Measurements from ENCODE around the gene GRIK3.

The GRIK3 gene

DNA sequence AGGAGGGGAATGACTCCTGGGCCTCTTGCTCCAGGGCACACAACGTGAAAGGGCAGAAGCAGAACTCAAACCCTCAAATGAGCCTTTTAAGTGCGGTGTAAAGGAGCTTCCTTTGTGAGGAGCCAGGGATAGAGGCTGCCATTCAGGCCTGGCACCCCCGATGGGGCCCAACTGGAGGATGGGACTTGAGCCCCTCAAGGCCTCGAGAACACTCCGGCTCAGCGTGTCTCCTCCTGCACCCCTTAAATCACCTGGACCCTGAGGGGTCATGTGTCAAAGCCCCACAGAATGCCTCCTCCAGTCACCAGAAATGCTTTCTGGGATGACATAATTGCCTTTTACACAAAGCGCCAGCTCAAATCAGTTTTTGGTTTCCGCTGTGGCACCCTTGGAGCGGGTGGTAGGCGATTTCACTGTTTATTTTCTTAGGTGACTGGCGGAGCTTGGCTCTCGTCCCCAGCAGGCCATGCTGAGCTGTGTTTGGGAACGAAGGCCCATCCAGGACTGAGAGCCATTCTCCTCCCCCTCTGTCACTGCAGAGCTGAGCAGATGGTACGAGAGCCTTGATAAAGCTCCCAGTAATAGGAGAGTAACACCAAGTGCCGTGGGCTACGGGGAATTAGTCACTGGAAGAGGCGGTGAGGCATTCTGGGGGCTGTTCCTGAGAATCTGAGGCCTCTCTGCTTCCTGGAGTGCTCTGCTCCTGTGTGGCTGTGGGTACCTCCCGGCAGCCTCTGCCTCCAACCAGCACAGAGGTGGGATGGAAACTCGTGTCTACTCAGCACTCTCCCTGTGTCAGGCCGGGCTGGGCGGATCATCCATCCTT lies 163.0 kb downstream of the GRIK3 start:
- no peak for DNase-seq

DNA sequence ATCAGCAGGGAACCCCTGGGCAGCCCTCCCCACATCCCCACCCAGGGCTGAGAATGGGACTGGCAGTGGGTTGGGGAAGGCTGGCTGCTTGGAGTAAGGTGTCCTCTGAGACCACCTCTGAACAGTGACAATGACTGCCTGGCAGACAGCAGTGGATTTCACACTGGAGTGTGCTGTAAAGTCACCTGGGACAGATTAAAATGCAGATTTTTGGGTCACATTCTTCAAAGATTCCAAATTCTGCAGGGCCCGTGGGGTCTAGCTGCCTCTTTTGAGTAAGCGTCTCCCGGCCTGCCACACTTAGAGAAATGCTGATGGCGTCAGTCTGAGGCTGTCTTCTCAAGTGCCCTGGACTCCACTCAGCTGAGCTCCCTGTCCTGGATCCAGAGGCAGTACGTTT lies 164.5 kb downstream of the GRIK3 start:
- no peak for DNase-seq

DNA sequence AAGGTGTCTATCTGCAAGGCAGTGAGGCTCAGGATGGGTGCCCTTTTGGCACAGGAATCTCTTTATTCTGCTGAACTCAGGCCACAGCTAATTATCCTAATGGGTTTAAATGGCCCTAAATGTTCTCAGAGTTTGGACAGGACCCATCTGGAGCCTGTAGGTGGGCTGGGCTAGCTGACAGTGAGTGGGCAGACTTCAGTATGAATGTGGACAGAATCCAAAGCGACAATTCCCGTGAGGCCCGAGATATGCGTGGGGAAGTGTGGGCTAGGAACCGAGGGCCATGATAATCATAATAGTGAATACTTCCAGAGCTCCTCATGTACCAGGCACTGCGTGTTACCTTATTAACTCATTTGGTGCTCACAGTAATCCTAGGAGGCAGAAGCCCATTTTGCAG lies 165.3 kb downstream of the GRIK3 start:
- no peak for DNase-seq

DNA sequence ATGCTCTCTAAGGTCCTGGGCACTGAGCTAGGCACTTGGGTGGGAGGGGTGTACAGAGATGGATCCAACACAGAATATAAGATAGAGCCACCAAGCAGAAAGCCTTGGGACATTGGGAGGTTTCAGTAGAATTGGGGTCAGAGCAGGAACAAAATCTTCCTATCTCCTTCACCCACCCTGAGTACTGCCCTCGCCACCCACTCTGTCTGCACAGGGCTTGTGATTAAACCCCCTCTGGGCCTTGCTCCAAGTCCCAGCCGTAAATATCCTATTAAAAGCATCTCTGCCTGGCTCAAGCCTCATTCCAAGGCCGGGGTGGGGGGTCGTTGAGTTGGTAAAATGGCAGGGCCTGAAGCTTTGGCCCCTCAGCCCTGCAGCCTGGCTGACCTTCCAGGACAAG lies 166.7 kb downstream of the GRIK3 start:
- no peak for DNase-seq

DNA sequence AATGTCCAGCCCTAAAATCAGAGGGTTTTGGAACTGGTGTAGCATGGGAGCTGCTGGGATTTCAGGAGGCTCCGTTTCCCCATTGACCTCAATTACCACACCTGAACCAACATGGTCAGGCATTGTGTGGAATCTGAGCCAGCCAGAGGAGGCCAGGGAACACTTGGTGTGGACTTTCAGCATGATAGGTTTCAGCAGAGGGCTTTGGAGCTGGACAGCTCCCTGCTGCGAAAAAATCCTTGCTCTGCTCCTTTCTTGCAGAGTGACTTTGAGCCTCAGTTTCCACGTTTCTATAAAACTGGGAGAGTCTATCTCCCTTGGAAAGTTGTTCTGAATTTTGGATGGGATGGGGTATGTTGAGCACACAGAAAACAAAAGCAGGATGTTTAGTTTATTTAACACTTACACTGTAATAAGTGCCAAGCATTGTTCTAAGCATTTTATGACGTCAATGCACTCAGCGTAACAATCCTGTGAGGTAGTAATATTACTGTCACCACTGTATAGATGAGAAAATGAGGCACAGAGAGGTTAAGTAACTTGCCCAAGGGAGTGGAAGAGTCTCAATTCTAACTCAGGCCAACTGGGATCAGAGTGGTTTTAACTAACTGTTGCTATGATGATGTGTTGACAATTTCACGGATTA lies 168.0 kb downstream of the GRIK3 start:
- no peak for DNase-seq

DNA sequence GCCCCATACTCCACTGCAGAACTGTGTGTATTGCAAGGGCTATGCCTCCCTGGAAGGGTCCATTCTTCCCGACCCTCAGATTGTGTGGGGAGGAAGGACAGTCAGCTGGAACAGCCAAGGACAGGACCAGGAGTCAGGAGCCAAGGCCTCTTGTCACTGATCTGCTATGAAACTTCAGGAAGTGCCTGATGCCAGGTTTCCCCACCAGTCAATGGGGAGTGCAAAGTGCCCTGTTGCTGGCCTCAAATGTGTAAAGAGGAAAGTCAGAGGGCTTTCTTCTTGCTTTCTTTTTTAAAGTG lies 168.8 kb downstream of the GRIK3 start:
- no peak for DNase-seq

DNA sequence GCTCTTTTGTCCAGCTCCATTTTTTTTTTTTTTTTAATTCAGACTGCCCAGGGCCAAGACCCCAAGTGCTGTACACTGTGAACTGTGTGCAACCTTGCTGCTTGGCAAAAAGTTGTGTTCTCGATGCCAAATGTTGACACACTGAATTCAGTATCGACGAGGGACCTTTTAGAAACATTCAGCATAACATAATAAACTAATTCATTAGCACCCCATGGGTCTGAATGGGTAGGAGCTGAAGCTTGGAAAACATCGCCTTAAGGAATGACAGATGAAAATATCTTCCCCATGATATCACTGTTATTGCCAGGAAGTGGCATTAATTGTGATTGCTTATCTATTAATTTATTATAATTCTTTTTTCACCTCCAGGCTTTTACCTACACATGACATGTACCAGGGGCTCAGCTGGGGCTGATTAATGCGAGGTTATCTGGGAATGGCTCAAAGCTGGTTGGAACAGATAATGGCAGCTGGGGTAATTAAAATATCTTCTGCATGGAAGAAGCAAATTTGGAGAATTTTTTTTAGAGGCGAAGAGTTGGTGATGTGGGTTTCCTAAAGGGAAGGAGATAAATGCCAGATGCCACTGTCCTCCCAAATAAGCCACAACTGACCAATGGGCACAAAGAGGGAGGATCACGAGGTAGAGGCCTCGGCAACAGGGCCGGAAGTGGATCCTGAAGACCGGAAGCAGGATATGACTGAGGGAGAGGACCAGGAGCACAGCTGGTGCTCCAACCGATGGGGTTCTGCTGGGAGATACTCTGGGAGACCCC lies 169.3 kb downstream of the GRIK3 start:
- no peak for DNase-seq

DNA sequence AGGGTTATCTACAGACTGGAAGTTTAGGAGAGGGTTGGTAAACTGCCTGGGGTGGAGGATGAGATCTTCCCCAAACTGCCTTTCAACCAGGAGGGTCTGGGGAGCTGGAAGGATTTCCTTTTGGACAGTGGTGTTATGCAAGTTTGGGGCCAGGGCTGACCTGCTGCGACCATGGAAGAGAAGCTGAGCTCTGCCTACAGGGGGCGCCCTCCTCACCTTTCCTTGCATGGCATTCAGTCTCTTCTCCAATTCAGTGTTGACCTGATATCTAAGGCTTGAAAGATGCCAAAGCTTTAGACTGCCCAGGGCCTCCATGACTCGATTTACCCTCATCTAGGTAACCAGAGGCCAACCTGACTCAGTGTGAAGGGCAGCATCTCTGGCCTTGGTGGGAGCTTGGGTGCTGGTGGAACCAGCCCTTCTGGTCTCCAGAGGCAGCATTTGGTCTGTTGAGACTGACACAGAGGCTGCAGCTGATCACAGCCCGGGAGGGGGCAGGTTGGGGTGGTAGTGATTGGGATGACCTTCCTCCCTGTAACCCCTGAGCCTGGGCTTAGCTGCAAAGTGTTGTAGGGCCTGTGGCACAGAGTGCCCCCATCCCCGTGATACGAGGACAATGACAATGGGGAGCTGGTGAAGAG lies 170.0 kb downstream of the GRIK3 start:
- DNase-seq, result no peak

DNA sequence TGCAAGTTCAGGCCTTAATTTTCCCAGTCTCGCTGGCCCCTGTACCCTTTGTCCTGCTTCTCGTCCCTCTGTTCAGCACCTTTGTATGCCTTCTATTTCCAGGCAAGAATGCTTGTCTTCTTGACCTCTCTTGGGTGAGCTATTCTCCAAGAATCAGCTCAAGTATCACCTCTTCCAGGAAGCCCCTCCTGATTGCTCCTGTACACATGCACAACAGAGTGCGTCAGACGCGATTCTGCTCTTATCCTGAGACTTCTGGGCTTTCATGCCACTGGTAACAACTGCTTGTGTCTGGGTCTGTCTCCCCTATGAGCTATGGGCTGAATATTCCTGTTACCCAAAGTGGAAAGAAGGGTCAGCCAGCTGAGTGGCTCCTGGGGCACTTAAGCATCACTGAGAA lies 170.8 kb downstream of the GRIK3 start:
- no peak for DNase-seq

DNA sequence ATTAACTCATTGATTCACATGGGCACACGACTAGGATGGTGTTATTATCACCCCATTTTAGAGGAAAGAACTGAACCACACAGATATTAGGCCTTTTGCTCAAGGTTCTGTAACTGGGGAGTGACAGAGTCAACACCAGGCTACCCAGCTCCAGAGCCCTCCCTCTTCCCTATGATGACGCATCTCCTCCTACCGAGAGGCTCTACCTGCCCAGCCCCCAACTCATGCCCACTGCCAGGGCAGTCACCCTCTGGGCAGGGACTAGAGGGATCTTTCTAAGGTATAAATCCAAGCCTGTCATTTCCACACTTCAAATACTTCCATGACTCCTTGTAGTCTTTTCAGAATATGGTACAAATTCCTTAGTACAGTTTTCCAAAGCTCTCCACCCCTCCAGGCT lies 171.3 kb downstream of the GRIK3 start:
- DNase-seq, result no peak

DNA sequence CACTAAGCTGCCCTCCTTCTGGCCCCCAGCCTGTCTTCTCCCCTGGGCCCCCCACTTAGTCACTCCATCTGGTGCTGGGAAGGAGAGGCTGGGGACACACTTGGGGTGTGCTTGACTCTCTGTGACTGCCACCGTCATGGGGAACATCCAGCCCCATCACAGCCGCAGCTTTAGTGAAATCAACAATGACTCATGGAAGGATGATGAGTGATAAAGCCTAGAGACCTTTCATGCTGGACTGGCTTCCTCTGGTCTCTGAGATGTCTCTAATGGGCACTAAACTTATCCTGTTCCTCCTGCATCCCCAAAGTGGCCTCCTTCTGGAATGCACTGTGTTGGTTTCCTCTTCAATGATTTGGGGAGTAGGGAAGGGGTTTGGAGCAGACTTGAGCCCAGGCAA lies 172.9 kb downstream of the GRIK3 start:
- no peak for DNase-seq

DNA sequence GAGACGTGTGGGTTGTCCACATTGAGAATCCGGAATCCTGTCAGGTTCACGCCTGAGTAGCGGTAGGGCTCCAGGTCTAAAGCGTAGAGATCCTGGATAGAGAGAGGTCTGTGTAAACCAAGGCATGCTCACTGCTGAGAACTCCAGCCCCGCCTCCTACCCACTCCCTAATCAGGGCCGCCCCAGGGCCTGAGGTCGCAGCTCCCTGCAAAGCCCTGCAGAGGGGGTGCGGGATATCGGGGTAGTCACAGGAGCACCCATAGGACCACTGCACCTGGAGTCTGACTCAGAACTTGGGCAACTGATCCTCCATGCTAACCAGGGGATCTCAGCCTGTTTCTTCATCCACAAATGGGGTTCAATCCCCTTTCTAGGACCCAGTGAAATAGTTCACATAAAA lies 174.4 kb downstream of the GRIK3 start:
- DNase-seq, result no peak

DNA sequence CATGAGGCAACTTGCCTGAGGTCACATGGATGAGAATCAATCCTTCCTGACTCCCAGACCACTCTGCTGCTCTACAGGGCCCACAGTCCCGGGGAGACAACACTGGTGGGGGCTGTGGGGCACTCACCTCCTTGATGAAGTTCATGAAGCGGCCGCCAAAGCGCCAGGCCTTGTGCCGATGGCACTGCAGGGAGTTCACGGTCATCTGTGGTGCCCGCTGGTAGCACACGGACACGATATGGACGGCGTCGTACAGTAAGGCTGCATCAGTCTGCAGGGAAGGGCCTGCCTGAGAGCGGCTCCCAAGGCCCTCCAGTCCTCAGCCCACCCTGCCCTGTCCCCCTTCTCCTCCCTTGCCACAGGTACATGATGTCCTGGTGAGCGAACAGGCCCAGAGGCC lies 175.3 kb downstream of the GRIK3 start:
- DNase-seq, result no peak

DNA sequence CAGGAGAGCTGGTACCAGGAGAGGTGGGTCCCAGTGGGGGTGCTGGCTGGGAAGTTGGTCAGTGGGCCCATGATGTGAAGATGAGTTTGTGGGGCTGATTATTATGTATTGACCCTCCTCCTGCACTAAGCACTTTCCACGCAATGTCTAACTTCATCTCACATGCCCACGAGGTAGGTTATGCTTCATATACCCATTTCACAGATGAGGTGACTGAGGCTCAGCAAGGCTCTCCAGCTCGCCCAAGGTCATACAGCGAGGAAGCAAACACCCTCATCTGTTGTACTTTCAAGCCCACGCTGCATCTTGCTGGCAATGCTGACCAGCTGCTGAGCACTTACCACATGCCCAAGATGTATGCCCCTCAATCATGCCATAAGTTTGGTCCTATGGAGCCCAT lies 175.8 kb downstream of the GRIK3 start:
- DNase-seq, result no peak

DNA sequence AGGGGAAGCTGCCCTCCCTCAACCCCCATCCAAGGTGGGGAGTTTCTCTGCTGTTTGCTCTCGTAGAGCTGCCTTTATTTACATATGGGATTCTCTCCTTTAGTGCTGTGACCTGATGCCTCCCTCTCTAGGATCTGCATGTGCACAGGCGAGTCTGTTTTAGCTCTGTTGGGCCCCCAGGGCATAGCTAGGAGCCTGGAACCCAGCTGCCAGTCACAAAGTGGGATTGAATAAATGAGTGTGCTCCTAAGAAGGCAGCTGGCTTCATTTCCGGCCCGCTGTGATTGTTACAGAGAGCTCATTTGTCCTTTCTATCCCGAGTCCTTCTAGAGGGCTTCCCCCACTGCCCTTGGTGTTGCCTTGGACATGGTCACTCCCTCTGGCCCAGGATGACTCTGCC lies 176.6 kb downstream of the GRIK3 start:
- no peak for DNase-seq

DNA sequence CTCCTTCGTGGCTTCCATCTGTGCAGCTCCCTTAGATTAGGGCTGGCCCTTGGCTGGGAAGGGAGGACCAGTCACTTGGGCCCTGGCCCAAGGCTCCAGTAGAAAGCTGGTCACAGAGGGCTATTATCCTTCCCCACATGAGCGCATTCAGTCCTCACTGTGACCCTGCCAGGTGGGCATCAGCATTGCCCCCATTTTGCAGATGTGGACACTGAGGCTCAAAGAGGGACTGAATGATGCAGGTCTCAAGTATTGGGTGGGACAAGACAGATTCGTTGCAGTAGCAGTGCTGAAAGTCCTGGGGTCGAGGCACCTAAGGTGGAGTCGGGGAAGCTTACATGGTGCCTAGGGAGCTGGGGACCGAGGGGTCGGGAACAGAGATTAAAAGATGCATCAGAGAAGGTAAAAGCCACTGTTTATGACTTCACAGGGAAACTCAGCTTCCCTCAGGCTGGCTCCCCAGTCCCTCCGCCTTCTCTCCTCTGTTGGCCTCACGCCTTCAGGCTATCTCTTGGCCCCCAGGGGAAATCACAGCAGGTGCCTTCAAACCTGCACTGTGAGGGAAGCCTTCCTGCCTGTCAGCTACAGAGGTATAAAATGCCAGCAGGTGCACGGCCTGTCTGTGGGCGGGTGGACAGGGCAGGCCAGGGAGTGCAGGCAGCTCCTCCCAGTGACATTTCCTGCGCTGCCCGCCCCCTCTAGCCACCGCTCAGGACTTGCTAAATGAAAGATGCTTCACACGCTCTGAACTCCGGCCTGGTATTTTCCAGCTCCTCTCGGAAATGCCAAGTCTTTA lies 178.4 kb downstream of the GRIK3 start:
- no peak for DNase-seq

DNA sequence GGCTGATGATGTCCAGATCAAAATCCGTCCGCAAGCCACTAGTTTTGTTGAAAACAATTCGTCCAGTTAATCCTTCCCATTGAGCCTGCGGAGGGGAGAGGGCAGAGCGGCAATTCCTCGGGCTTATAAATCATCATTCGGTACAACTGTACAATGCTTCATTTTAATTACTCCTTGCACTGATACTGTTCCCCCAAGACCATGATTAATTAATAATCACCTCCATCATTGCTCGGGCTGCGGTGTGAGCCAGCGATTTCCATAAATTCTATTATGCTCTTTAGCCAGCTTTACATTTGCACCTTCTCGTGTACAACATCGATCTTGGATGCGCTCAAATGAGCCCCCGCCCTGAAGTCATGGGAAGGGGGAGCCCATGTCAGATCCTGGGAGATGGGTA lies 180.7 kb downstream of the GRIK3 start:
- DNase-seq, result no peak

DNA sequence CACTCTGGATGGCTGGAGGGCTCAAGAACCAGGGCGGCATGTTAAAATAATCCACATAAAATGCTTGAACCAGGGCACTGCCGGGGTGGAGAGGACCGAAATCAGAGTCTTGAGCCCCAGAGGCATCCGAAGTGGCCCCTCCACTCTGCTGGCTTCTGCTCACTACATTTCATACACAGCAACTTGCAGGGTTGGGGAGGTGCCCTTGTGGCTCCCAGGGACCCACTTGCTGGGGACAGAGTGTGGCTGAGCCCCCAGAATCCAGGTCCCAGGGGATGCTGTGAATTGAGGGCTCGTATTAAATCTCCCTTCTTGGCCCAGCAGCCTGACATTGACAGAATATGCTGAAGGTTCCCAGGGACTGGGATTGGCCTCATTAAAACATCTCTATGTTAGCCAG lies 181.7 kb downstream of the GRIK3 start:
- no peak for DNase-seq

DNA sequence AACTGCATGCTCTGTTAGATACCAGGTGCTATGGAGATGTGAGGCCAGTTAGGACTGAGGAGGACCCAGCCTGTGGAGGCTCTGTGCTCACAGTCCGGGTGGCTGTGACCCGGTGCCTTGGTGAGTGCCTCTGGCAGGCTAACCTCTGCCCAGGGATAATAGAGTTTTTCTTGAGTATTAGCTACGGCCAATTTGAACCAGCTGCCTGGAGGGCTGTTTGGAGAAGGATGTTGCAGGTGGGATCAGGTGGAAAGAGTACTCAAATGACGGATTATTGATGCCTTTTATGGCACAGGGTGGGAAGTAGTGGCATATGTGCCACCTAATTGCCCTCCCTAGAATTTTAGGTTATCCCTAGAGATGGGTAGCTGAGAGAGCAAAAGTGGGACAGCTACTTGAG lies 182.7 kb downstream of the GRIK3 start:
- no peak for DNase-seq

DNA sequence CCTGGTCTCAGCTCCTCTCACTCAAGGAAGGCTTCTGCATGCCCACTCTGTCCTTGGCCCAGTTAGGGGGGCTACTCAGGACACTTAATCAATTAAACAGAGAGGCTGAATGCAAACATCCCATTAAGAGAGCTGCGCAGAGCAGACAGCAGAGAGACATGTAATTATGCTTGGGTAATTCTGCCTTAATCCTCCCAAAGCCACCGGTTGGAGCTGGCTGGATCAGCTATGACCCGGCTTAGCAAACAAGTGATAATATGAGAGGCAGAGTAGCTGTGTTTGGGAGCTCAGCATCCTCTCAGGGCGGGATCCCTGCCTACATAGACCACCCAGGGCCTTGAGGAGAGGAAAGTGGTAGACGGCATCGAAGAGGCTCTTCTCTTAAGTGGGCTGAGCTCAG lies 183.2 kb downstream of the GRIK3 start:
- no peak for DNase-seq

DNA sequence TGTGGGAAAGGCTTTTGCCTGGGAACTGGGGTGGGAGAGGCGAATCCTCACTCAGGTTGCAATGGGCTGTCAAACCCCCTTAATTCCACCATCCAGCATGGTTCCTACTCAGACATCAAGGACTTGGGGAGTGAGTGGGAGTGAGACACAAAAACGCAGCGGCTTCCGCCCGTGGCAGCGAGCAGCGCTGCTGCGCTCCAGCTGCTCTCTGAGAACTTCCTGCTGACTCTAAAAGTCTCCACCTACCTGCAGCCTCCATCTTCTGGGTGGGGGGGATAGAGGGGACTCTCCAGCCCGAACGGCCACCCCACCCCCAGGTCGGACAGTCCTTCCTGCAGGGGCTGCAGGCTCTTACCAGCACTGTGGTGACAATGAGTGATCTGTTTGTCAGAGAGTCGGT lies 184.4 kb downstream of the GRIK3 start:
- DNase-seq, result no peak

DNA sequence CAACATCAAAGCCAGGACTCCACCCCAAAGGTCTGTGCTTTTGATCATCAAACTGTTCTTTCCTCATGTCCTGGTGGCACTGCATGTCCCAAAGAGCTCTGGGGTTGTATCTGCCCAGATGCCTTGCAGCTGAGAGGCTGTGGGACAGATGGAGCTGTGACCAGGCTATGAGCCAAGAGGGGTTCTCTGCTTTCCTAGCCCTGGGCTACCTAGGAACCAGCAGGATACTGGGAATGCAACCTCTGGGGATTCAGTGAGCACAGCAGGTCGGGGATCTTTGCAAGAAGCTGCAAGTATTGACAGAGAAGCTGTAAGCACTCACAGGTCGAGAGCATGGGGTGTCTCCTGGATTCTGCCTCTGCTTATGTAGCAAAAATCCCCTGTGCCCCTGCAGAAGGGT lies 186.6 kb downstream of the GRIK3 start:
- no peak for DNase-seq

DNA sequence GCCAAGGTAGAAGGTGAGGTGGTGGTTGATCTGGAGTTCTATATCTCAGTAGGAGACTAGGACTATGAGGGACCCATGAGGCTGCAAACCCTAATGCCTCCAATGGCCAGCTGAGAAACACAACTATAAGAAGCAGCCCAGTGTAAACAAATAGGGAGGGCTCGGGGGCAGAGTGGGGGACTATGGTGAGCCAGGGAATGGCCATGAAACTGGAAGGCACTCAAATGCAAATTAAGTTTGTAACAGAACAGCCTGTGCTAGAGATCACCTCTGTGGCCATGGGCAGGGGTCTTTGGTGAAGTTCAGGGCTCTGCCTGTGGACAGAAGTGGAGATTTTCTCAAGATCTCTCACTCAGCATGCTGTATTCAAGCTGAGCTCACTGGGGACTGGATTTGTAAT lies 187.1 kb downstream of the GRIK3 start:
- DNase-seq, result no peak
